Duodenal mucosa (tissue), 2 donors: ENCODE data around the gene KRT35.

Experiments
- H3K27ac ChIP-seq: one replicate; pipeline ENCODE4 v1.7.0; 2013; ENCODE audit warnings: low read depth, low read length
- H3K27me3 ChIP-seq, 2 donors: one replicate each; pipeline ENCODE4 v1.7.0; 2013; ENCODE audit warnings: low read length in 2 of 2, control low read depth in 1 of 2; ENCODE audit not compliant: insufficient read depth in 2 of 2, control insufficient read depth in 1 of 2
- H3K36me3 ChIP-seq, 2 donors: one replicate each; pipeline ENCODE4 v1.7.0; 2013; ENCODE audit warnings: low read length in 2 of 2, control low read depth in 1 of 2; ENCODE audit not compliant: insufficient read depth in 2 of 2, control insufficient read depth in 1 of 2
- H3K4me1 ChIP-seq, 2 donors: one replicate each; pipeline ENCODE4 v1.7.0; 2013; ENCODE audit warnings: low read length in 2 of 2, control low read depth in 1 of 2; ENCODE audit not compliant: insufficient read depth in 2 of 2, control insufficient read depth in 1 of 2
- H3K4me3 ChIP-seq, 2 donors: one replicate each; pipeline ENCODE4 v1.7.0; 2013; ENCODE audit warnings: low read length in 2 of 2, low read depth in 1 of 2
- H3K9ac ChIP-seq, 2 donors: one replicate each; pipeline ENCODE4 v1.7.0; 2013; ENCODE audit warnings: low read length in 2 of 2, low read depth in 1 of 2
- H3K9me3 ChIP-seq, 2 donors: one replicate each; pipeline ENCODE4 v1.7.0; 2013; ENCODE audit warnings: low read length in 2 of 2, control low read depth in 1 of 2; ENCODE audit not compliant: control insufficient read depth in 1 of 2

The KRT35 gene

GRCh38 chr17:41457676-41458075, 23.3 kb downstream of the KRT35 start:
- Histone ChIP-seq H3K9ac (no peak overlapping the region), H3K4me1 (peaks cover 0 to 9% of the 10 kb centered on the region in 2 donors), H3K36me3 (no peaks in the 10 kb centered on the region), H3K27me3 (peaks cover 0 to 6% of the 10 kb centered on the region in 2 donors), H3K9me3 (no peaks in the 10 kb centered on the region), H3K27ac (no peak overlapping the region), H3K4me3 (no peak overlapping the region)

DNA sequence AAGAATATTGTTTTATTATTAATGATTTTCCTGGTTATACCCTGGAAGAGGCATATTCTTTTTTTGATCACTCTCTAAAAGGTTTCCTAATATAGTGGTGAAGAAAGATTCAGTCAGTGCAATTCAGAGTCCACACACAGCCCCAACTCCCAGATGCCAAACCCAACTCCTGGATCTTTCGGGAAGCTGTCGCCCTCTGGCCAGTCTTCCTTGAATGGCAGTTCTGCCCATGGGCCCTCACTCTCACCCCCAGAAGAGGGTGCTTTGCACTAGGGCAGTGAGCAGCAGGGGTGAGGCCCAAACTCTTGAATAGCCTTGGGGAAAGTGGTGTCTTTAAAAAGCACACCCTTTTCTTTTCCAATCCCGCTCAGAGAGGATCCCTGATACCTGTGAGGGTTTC, 24.7 kb downstream of the KRT35 start:
- Histone ChIP-seq H3K27me3 (peaks cover 0 to 6% of the 10 kb centered on the region in 2 donors), H3K36me3 (no peaks in the 10 kb centered on the region), H3K27ac (no peak overlapping the region), H3K9ac (no peak overlapping the region), H3K9me3 (no peaks in the 10 kb centered on the region), H3K4me3 (no peak overlapping the region), H3K4me1 (peaks cover 0 to 9% of the 10 kb centered on the region in 2 donors)

DNA sequence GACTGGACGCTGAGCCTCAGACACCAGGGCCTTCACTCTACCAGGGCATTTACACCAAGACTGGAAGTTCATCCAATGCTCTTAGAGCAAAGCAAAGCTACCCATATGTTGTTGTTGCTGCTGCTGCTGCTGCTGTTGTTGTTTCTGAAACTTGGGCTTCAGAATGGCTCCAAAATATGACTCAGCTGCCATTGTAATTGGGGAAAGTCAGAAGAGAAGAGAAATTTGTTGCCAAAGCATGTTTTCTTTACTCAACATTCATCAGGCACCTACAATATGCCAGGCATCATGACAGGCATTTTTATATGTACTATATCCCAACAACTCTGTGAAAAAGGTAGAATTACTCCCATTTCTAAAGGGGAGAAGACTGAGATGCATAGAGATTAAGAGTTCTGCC, 25.7 kb downstream of the KRT35 start:
- peaks cover 0 to 9% of the 10 kb centered on the region in 2 donors for H3K4me1 ChIP-seq

GRCh38 chr17:41453066-41453465, 27.9 kb downstream of the KRT35 start:
- no peaks in the 10 kb centered on the region for H3K4me1 ChIP-seq
- no peak overlapping the region for H3K9ac ChIP-seq
- H3K4me3 ChIP-seq = no peak overlapping the region
- no peaks in the 10 kb centered on the region for H3K9me3 ChIP-seq
- H3K27ac ChIP-seq = no peak overlapping the region
- H3K36me3 ChIP-seq = no peaks in the 10 kb centered on the region
- peaks cover 0 to 4% of the 10 kb centered on the region in 2 donors for H3K27me3 ChIP-seq

More for the DNA sequence above, 25.7 kb downstream of the KRT35 start:
- no peak overlapping the region for H3K27ac ChIP-seq
- no peaks in the 10 kb centered on the region for H3K36me3 ChIP-seq
- H3K9me3 ChIP-seq = no peaks in the 10 kb centered on the region
- H3K27me3 ChIP-seq = peaks cover 0 to 6% of the 10 kb centered on the region in 2 donors
- H3K4me3 ChIP-seq = no peak overlapping the region
- H3K9ac ChIP-seq = no peak overlapping the region

DNA sequence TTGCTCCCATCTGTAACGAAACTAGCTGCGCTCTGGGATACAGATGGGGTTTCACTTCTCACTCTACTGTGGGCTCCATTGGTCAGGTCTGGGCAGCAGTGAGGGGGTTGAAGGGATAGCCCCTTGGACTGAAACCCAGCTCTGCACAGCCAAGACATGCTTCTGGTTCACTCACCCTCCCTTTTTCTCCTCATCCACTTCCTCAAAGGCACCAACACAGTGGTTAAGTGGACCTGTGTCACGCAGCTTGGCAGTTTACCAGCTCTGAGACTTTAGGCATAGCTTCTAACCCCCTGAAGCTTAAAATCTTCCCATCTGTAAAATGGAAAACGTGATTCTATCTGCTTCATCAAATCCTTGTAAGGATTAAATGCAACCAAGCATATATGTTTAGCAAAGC, 28.7 kb downstream of the KRT35 start:
- no peak overlapping the region for H3K9ac ChIP-seq
- H3K27ac ChIP-seq = no peak overlapping the region
- no peaks in the 10 kb centered on the region for H3K27me3 ChIP-seq
- no peaks in the 10 kb centered on the region for H3K9me3 ChIP-seq
- H3K4me3 ChIP-seq = no peak overlapping the region
- H3K36me3 ChIP-seq = no peaks in the 10 kb centered on the region
- H3K4me1 ChIP-seq = no peaks in the 10 kb centered on the region

- H3K9me3 ChIP-seq = no peaks in the 10 kb centered on the region
- H3K9ac ChIP-seq = no peak overlapping the region
- H3K27me3 ChIP-seq = no peaks in the 10 kb centered on the region
- no peak overlapping the region for H3K27ac ChIP-seq
- H3K36me3 ChIP-seq = no peaks in the 10 kb centered on the region
- H3K4me1 ChIP-seq = no peaks in the 10 kb centered on the region
- H3K4me3 ChIP-seq = no peak overlapping the region
Observed at GRCh38 chr17:41451154-41451728, 29.7 kb downstream of the KRT35 start.

GRCh38 chr17:41449008-41449407, 31.9 kb downstream of the KRT35 start:
- H3K9ac ChIP-seq = no peak overlapping the region

DNA sequence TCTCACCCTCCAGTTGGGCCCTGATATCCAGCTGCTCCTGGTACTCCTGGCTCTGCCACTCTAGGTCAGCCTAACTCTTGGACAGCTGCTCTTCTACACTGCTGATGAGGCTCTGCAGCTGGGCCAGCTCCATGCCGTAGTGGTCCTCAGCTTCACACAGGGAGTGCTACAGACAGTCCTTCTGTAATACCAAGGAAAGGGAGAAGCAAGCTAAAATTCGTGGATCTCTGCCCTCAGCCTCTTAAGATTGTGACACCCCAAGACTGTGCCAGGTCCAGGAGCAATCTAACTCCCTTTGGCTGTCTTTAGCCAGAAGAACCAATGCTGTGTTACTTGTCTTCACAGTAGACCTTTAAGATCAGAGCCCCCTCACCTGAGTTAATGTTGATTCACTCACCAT, 32.4 kb downstream of the KRT35 start:
- Histone ChIP-seq H3K27ac (no peak overlapping the region), H3K36me3 (no peaks in the 10 kb centered on the region), H3K9ac (no peak overlapping the region), H3K27me3 (no peaks in the 10 kb centered on the region), H3K4me3 (no peak overlapping the region), H3K9me3 (no peaks in the 10 kb centered on the region), H3K4me1 (no peaks in the 10 kb centered on the region)

More at GRCh38 chr17:41449008-41449407, 31.9 kb downstream of the KRT35 start:
- Histone ChIP-seq H3K9me3 (no peaks in the 10 kb centered on the region), H3K4me1 (no peaks in the 10 kb centered on the region), H3K36me3 (no peaks in the 10 kb centered on the region), H3K27ac (no peak overlapping the region), H3K27me3 (no peaks in the 10 kb centered on the region), H3K4me3 (no peak overlapping the region)

DNA sequence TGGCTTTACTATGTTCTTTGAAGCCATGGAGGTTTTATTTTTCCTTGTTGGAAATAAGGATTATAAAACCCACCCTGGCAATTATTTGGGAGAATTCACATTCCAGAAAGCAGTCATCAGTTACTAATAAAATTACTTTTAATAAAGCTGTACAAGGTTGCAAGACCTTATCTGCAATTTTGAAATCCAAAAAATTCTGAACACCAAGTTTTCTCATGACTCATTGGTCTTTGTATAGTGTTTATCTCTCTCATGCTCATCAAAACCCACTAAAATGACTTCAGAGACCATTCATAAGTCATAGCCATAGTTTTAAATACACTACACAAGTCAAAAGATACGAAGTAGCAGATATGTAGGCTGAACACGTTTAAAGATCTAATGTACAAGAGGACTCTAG, 34.1 kb downstream of the KRT35 start:
- Histone ChIP-seq H3K4me1 (no peaks in the 10 kb centered on the region), H3K4me3 (no peak overlapping the region), H3K27me3 (peaks cover 0 to 6% of the 10 kb centered on the region in 2 donors), H3K9ac (no peak overlapping the region), H3K27ac (no peak overlapping the region), H3K9me3 (no peaks in the 10 kb centered on the region), H3K36me3 (no peaks in the 10 kb centered on the region)

GRCh38 chr17:41444640-41445039, 36.3 kb downstream of the KRT35 start:
- Histone ChIP-seq H3K4me3 (no peak overlapping the region), H3K27ac (no peak overlapping the region), H3K9me3 (no peaks in the 10 kb centered on the region), H3K27me3 (peaks cover 0 to 6% of the 10 kb centered on the region in 2 donors), H3K36me3 (no peaks in the 10 kb centered on the region), H3K9ac (no peak overlapping the region), H3K4me1 (no peaks in the 10 kb centered on the region)

DNA sequence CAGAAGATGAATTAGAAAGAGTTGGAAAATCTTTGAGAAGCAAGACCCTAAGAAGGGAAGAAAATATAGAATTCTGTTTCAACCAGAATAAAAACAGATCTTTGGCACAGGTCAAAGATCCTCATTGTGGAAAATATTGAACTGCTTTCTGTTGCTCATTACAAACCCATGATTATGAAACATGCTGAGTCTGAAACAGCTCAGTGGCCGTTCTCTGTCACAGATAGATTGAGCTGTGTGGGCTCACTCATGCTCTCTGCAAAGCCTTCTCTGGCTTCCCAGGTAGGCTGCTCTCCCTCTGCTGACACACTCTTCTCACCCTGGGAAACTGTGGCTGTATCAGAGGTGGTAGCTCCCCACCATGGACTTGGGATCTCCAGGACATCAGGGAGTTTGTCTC, 36.8 kb downstream of the KRT35 start:
- Histone ChIP-seq H3K27ac (no peak overlapping the region), H3K4me3 (no peak overlapping the region), H3K9ac (no peak overlapping the region), H3K27me3 (peaks cover 0 to 6% of the 10 kb centered on the region in 2 donors), H3K36me3 (no peaks in the 10 kb centered on the region), H3K4me1 (no peaks in the 10 kb centered on the region), H3K9me3 (no peaks in the 10 kb centered on the region)
